Measurements from ENCODE around the gene EPG5.

EPG5 gene

DNA sequence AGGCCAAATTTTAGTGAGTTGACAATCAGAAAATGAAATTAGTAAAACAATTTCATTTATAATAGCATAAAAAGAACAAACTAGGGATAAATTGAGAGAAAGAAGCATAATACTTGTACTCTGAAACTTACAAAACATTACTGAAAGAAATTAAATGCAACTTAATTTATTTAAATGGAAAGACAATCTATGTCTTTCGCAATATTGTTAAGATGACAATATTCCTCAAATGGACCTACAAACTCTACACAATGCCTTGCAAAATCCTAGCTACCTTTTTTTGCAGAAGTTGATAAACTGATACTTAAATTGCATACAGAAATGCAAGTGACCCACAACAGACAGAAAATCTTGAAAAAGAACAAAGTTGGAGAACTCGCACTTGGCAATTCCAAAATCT, 9.1 kb downstream of the EPG5 start:
- Mint-ChIP-seq H3K4me1 (ENCODE audit: low read depth) (peaks cover 24% of the 10 kb centered on the region), H3K9me3 (no peaks in the 10 kb centered on the region), H3K27me3 (ENCODE audit: low read depth) (no peaks in the 10 kb centered on the region), H3K36me3 (ENCODE audit: low read depth) (peaks cover 41% of the 10 kb centered on the region), H3K27ac (no peak overlapping the region), H3K4me3 (no peak overlapping the region)

DNA sequence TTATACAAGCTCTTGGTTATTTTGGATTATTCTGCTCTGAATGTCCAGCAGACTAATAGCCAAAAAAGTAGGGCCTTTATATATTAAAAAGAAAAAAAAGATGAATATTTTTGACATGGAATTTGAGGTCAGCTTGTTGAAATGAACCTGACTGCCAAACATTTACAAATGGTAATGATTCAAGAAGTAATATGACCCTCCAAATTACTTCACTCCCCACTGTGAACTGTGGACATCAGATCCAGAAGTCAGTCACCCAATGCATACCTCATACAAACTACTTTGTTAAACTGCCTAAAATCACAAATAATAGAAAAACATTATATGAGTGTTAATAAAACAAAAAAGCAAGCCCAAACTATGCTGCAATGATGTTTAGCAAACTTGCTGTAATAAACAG, 10.0 kb downstream of the EPG5 start:
- no peak overlapping the region for H3K27ac Mint-ChIP-seq
- H3K9me3 Mint-ChIP-seq = no peaks in the 10 kb centered on the region
- H3K36me3 Mint-ChIP-seq (ENCODE audit: low read depth) = peaks cover 41% of the 10 kb centered on the region
- H3K4me1 Mint-ChIP-seq (ENCODE audit: low read depth) = peaks cover 17% of the 10 kb centered on the region
- no peak overlapping the region for H3K4me3 Mint-ChIP-seq
- no peaks in the 10 kb centered on the region for H3K27me3 Mint-ChIP-seq (ENCODE audit: low read depth)

DNA sequence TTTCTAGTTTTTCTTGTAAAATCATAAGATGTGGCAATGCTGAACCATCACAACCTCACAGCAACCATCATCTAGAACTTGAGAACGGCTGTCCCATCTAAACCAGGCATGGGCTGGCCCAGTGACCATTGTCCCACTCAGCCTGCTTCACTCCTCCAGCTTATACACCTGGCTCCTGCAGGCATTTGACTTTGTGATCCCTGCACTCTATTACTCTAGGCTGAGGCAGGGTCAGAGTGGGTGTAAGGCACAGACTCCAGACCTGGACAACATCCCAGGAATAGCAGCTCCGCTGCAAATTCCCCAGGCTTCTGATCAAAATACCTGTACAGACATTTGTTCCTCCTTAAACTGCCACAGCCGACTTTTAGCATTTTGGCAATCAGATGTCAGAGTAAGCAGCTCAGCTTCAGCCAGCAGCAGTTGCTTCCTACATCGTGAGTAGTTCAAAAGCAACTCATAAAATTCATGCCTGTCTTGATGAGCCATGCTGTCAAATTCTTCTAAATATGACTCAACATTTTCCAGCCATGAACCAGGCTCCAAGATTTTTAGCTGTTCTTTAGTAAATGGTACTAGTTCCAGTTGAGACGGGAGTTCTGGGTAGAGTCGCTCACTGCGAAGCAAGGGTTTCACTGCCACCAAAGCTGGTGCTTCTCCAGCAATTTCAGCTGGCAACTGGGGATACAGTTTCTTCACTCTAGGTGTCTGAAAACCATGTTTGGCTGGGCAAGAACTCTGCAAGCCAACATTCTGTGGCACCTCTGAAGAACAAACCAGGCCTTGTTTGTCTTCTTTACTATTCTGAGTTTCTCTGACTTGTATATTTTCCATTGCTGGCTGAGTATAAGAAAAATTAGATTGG, 12.8 kb downstream of the EPG5 start:
- H3K27ac Mint-ChIP-seq = no peak overlapping the region
- peaks cover 6% of the 10 kb centered on the region for H3K4me1 Mint-ChIP-seq (ENCODE audit: low read depth)
- H3K27me3 Mint-ChIP-seq (ENCODE audit: low read depth) = no peaks in the 10 kb centered on the region
- no peak overlapping the region for H3K4me3 Mint-ChIP-seq
- peaks cover 46% of the 10 kb centered on the region for H3K36me3 Mint-ChIP-seq (ENCODE audit: low read depth)
- H3K9me3 Mint-ChIP-seq = no peaks in the 10 kb centered on the region

DNA sequence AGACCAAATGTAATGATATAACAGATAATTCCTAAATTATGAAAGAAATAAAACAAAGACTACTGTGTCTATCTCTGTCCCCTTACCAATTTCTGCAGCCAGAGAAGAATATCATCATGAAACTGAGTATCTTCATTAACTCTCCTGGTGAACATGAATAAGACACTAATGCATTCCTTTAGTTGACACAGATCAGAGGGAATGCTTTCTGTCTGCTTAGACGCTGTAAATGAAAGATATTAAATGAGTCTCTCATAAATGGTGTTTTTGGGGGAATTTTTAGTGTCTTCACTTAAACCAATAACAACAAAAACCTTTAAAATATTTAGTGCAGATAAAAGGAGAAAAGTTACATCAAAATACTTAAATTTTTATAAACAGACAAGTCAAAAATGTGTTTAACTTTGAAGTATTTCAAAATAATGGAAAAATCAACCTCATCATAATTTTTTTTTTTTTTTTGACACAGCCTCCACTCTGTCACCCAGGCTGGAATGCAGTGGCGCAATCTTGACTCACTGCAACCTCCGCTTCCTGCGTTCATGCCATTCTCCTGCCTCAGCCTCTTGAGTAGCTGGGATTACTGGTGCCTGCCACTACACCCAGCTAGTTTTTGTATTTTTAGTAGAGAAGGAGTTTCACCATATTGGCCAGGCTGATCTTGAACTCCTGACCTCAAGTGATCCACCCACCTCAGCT, 16.0 kb downstream of the EPG5 start:
- Mint-ChIP-seq H3K9me3 (no peaks in the 10 kb centered on the region), H3K27me3 (ENCODE audit: low read depth) (no peaks in the 10 kb centered on the region), H3K4me3 (no peak overlapping the region), H3K27ac (no peak overlapping the region), H3K36me3 (ENCODE audit: low read depth) (peaks cover 62% of the 10 kb centered on the region), H3K4me1 (ENCODE audit: low read depth) (peaks cover 2% of the 10 kb centered on the region)

DNA sequence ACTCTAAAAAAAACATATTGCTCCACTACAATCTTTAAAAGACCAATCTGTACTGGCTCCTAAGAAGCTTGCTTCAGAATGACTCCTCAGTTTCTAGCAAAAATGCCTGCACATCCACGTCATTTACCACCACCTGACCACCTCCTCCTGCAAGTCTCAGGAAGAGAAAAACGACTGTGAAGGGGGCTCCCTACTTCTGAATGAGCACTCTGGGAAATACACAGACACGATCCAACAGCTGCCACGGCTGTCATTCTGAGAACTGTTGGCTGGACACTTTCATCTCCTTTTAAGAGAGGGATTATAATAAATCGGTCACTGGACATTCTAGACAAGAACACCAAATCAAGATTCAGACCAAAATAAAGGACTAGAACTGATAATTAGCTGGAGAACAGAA, 21.5 kb downstream of the EPG5 start:
- Mint-ChIP-seq H3K27ac (no peak overlapping the region), H3K9me3 (peaks cover 7% of the 10 kb centered on the region), H3K36me3 (ENCODE audit: low read depth) (peaks cover 57% of the 10 kb centered on the region), H3K27me3 (ENCODE audit: low read depth) (no peaks in the 10 kb centered on the region), H3K4me3 (no peak overlapping the region), H3K4me1 (ENCODE audit: low read depth) (peaks cover 4% of the 10 kb centered on the region)

DNA sequence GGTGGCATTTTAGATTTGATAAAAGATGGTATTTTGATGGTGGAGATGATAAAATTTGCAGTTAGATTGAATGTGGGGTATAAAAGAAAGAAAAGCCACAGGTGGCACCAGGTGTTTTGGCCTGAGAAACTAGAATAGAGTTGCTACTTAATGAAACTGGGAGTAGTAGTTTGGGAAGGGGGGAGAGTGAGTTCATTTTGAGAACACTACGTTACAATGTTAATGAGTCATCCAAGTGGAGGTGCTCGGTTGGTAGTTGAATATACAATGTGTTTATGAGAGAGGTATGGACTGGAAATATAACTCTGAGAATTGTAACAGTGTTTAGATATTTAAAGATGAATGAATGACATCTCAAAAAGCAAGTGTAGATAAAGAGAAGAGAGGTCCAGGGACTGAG, 26.4 kb downstream of the EPG5 start:
- no peak overlapping the region for H3K4me3 Mint-ChIP-seq
- H3K4me1 Mint-ChIP-seq (ENCODE audit: low read depth) = peaks cover 21% of the 10 kb centered on the region
- H3K27ac Mint-ChIP-seq = peak overlapping the region; percentile 1
- peaks cover 7% of the 10 kb centered on the region for H3K9me3 Mint-ChIP-seq
- no peaks in the 10 kb centered on the region for H3K27me3 Mint-ChIP-seq (ENCODE audit: low read depth)
- peaks cover 55% of the 10 kb centered on the region for H3K36me3 Mint-ChIP-seq (ENCODE audit: low read depth)

DNA sequence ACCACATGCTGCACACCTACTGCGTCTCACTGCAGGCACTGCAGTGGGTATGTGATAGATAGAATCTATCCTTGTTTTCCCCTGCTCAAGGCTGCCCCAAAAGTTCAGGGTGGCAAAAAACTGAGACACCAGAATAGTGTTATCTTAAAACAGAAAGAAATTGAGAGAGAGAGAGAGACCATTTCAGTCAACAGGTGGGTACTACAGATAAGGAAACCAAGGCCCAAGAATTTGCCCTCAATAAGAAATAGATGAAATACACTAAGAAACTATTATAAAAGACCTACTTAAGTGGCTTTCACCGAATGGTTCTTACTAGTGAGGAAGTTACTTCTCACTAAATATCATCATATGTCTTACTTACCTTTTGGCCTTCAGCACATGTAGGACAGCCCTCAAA, 27.9 kb downstream of the EPG5 start:
- Mint-ChIP-seq H3K4me3 (no peak overlapping the region), H3K36me3 (ENCODE audit: low read depth) (peaks cover 46% of the 10 kb centered on the region), H3K27ac (no peak overlapping the region), H3K9me3 (peaks cover 7% of the 10 kb centered on the region), H3K27me3 (ENCODE audit: low read depth) (no peaks in the 10 kb centered on the region), H3K4me1 (ENCODE audit: low read depth) (peaks cover 21% of the 10 kb centered on the region)

DNA sequence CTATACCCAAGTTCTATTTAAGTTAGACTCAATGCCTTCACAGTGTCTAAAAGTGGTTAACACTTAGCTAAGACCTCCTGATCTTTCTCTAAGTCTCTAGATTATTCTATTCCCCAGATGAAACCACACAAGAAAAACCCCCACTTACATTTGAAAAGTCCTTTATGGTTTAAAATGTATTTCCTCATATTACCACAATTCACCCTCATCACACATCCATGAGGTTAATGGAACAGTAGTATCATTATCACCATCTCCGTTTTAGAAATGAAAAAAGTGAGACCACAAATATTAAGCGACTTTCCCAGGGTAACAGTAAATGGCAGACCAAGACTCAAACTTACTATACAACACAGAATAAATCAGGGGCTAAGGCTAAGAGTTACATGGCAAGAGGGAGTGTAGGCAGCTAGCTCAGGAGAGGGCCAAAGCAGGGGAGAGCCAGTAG, 28.6 kb downstream of the EPG5 start:
- Mint-ChIP-seq H3K27me3 (ENCODE audit: low read depth) (no peaks in the 10 kb centered on the region), H3K36me3 (ENCODE audit: low read depth) (peaks cover 41% of the 10 kb centered on the region), H3K4me3 (no peak overlapping the region), H3K4me1 (ENCODE audit: low read depth) (peaks cover 21% of the 10 kb centered on the region), H3K27ac (peak overlapping the region; percentile 12), H3K9me3 (peaks cover 7% of the 10 kb centered on the region)

DNA sequence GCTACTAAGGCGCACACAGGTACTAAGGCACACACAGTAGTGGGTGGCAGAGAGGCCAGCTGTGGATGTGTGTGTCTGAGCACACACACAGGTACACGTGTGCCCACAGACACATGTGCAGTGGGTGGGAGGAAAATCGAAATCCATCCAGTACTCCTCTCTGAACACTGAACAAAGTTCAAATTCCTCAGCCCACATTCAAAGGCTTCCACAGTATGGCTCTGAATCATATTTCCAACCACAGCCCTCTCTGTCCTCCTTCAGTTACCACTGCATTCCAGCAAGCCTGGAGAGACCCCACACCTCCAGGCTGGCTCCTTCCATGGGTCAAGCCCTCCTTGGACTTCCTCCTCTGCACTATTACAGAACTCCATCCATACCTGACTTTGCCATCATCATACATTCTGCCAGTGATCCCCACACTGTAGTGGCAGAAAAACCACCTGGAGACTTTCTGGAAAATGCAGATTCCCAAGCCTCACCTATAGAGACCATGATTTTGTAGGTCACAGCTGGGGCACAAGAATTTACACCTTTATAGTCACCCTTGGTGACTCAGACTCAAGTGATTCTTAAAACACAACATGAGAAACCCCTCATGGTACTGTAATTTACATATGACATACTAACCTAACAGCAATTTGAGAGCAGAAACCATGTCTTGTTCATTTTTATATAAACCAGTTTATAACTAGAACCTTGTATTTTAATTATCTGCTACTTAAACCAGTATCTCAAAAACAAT, 31.4 kb downstream of the EPG5 start:
- H3K9me3 Mint-ChIP-seq = peaks cover 1% of the 10 kb centered on the region
- H3K36me3 Mint-ChIP-seq (ENCODE audit: low read depth) = peaks cover 33% of the 10 kb centered on the region
- peaks cover 18% of the 10 kb centered on the region for H3K4me1 Mint-ChIP-seq (ENCODE audit: low read depth)
- H3K27me3 Mint-ChIP-seq (ENCODE audit: low read depth) = no peaks in the 10 kb centered on the region
- no peak overlapping the region for H3K4me3 Mint-ChIP-seq
- H3K27ac Mint-ChIP-seq = no peak overlapping the region

DNA sequence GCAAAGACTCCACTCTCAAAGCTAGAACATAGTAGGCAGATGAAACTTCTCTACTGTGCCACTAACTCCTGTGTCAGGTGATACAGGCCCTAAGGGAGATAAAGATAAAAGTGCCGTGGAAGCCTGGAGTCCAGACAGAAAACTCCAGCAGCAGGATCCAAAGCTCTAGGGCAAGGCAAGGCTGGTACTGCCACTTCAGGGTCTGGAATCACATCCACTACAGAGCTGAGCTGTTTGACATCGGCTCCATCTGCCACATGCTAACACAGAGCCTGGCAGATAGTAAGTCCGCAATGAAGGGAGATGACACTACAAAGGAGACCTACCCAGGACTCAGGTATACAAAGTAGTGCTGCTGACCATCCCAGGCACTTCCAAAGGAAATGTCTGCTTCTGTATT, 34.4 kb downstream of the EPG5 start:
- Mint-ChIP-seq H3K4me3 (no peak overlapping the region), H3K9me3 (no peaks in the 10 kb centered on the region), H3K27me3 (ENCODE audit: low read depth) (no peaks in the 10 kb centered on the region), H3K27ac (no peak overlapping the region), H3K36me3 (ENCODE audit: low read depth) (peaks cover 25% of the 10 kb centered on the region), H3K4me1 (ENCODE audit: low read depth) (peaks cover 2% of the 10 kb centered on the region)

DNA sequence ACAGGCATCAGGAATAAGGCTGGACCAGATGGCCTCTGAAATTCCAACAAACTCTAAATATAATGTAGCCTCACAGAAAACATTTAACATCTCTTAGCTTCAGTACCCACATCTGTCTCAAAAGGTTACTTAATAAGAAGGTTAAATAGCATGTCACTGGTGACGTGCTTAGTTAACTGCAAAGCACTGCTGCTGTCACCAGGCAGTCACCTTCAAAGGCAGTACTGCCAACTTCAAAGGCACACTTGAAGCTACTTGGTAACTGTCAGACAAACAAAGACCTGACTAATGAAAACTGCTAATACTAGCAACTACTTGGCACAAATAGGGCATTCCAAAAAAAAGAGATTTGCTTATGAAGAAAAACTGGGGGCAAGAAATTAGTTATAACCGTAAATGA, 36.2 kb downstream of the EPG5 start:
- peaks cover 28% of the 10 kb centered on the region for H3K36me3 Mint-ChIP-seq (ENCODE audit: low read depth)
- no peak overlapping the region for H3K27ac Mint-ChIP-seq
- no peaks in the 10 kb centered on the region for H3K4me1 Mint-ChIP-seq (ENCODE audit: low read depth)
- H3K27me3 Mint-ChIP-seq (ENCODE audit: low read depth) = no peaks in the 10 kb centered on the region
- H3K9me3 Mint-ChIP-seq = no peaks in the 10 kb centered on the region
- no peak overlapping the region for H3K4me3 Mint-ChIP-seq

DNA sequence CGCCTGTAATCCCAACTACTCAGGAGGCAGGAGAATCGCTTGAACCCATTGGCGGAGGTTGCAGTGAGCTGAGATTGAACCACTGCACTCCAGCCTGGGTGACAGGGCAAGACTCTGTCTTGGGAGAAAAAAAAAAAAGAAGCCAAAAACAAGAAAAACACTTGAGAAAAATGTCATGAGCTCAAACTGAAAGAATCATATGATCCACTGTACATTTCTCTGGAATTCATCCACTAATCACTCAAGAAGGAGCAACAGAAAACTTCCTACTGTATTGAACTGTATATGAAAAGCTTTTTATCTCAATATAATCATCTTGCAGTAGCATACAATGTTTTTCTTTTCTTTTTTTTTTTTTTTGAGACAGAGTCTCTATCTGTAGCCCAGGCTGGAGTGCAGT, 40.4 kb downstream of the EPG5 start:
- Mint-ChIP-seq H3K27me3 (ENCODE audit: low read depth) (no peaks in the 10 kb centered on the region), H3K27ac (no peak overlapping the region), H3K4me3 (no peak overlapping the region), H3K36me3 (ENCODE audit: low read depth) (peaks cover 34% of the 10 kb centered on the region), H3K9me3 (no peaks in the 10 kb centered on the region), H3K4me1 (ENCODE audit: low read depth) (no peaks in the 10 kb centered on the region)

DNA sequence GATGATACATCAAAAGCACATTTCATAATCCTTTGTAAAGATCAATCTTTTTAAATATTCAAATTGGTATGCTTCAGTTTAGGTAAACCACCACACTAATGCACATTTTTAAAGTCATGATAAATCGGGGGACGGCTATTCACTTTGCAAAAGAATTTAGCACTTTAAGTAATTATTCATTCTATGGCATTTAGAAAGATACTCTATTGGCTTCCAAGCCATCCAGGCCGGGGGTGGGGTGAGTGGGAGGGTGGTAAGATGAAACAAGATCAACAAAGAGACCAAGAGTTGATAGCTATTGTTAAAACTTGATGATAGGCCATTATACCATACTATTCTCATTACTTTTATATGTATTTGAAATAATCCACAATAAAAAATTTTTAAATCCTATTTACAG, 41.0 kb downstream of the EPG5 start:
- H3K27ac Mint-ChIP-seq = no peak overlapping the region
- no peak overlapping the region for H3K4me3 Mint-ChIP-seq
- peaks cover 34% of the 10 kb centered on the region for H3K36me3 Mint-ChIP-seq (ENCODE audit: low read depth)
- H3K9me3 Mint-ChIP-seq = no peaks in the 10 kb centered on the region
- H3K27me3 Mint-ChIP-seq (ENCODE audit: low read depth) = no peaks in the 10 kb centered on the region
- no peaks in the 10 kb centered on the region for H3K4me1 Mint-ChIP-seq (ENCODE audit: low read depth)

DNA sequence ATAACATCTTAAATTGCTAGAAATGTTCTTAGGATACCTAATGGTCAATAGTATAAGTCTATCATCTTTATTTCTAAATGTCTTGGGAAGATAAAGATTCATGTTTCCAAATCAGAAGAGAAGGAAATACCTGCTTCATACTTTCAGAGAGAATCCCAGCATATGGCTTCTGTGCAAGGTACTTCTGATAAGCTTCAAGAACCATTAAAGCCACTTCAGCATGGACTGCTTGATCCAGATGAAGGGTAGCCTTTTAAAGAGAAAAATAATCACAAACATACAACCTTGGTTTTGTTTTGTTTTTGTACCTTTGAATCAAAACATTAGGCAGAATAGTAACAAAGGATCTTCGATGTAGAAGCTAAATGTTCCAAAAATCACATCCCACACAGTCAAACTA, 44.0 kb downstream of the EPG5 start:
- Mint-ChIP-seq H3K27ac (no peak overlapping the region), H3K9me3 (no peaks in the 10 kb centered on the region), H3K4me1 (ENCODE audit: low read depth) (no peaks in the 10 kb centered on the region), H3K27me3 (ENCODE audit: low read depth) (no peaks in the 10 kb centered on the region), H3K4me3 (no peak overlapping the region), H3K36me3 (ENCODE audit: low read depth) (peaks cover 34% of the 10 kb centered on the region)

DNA sequence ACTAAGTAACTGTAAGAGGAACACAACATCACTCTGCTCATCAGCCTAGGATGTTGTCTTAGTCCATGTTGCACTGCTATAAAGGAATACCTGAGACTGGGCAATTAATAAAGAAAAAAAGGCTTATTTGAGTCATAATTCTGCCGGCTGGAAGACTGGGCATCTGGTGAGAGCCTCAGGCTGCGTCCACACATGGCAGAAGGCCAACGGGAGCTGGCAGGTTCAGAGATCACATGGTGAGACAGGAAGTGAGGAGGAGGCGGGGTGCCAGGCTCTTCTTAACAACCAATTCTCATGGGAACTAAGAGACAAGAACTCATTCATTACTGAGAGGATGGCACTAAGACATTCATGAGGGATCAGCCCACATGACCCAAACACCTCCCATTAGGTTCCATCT, 46.8 kb downstream of the EPG5 start:
- Mint-ChIP-seq H3K4me3 (no peak overlapping the region), H3K9me3 (no peaks in the 10 kb centered on the region), H3K27me3 (ENCODE audit: low read depth) (no peaks in the 10 kb centered on the region), H3K36me3 (ENCODE audit: low read depth) (peaks cover 33% of the 10 kb centered on the region), H3K27ac (no peak overlapping the region), H3K4me1 (ENCODE audit: low read depth) (no peaks in the 10 kb centered on the region)

All from T-helper 1 cell treated with Interleukin-12 subunit alpha and Interleukin-12 subunit beta and Interleukin-4 antibody, amounts not matched to agents 30 μg/mL and 1 μg/mL, for 36 hours (primary cell).